Neural cell (in vitro differentiated cells): Measurements from ENCODE around the gene RPL27A. TPM values are rescaled to one million over a fixed set of nuclear protein-coding genes. Genes with fewer than 3 reads are reported as not detected.

Experiments used
- H2AFZ ChIP-seq: fragments of 200-600, 300-800 bp; sonication (generic), shearing (Covaris generic); 2 replicates; pipeline ENCODE4 v1.6.0; 2014; ENCODE audit warnings: low read depth, mild to moderate bottlenecking, antibody characterized with exemption, low read length, moderate library complexity
- H3F3A ChIP-seq: fragments of 200-600 bp; shearing (Covaris generic); 2 replicates; pipeline ENCODE4 v1.6.1; 2016; ENCODE audit warnings: mild to moderate bottlenecking, moderate library complexity, mixed read lengths, antibody characterized with exemption, low read length; ENCODE audit not compliant: insufficient read depth, poor library complexity, severe bottlenecking
- H3K27ac ChIP-seq: fragments of 200-600, 300-800 bp; sonication (generic), shearing (Covaris generic); 2 replicates; pipeline ENCODE4 v1.5.1; 2014; ENCODE audit warnings: mild to moderate bottlenecking, low read length, moderate library complexity
- H3K27me3 ChIP-seq: fragments of 300-800, 200-600 bp; sonication (generic), shearing (Covaris generic); 2 replicates; pipeline ENCODE4 v1.6.0; 2014; ENCODE audit warnings: mild to moderate bottlenecking, low read depth, low read length, moderate library complexity; ENCODE audit not compliant: insufficient read depth
- H3K36me3 ChIP-seq: fragments of 300-800, 200-600 bp; sonication (generic), shearing (Covaris generic); 2 replicates; pipeline ENCODE4 v1.5.1; 2014; ENCODE audit warnings: mild to moderate bottlenecking, antibody characterized with exemption, low read length, moderate library complexity; ENCODE audit not compliant: insufficient read depth
- H3K4me2 ChIP-seq: fragments of 300-800, 200-600 bp; sonication (generic), shearing (Covaris generic); 2 replicates; pipeline ENCODE4 v1.6.0; 2014; ENCODE audit warnings: mild to moderate bottlenecking, low read length
- H3K4me3 ChIP-seq: fragments of 300-800, 200-600 bp; sonication (generic), shearing (Covaris generic); 2 replicates; pipeline ENCODE4 v1.5.1; 2014; ENCODE audit warnings: mild to moderate bottlenecking, low read length, moderate library complexity
- H3K79me2 ChIP-seq: fragments of 200-600 bp; shearing (Covaris generic); replicated peaks from 2 replicates; pipeline ENCODE4 v1.6.0; 2014; ENCODE audit warnings: mild to moderate bottlenecking, low read length, moderate library complexity; ENCODE audit not compliant: insufficient read depth
- H3K9ac ChIP-seq: fragments of 300-800, 200-600 bp; sonication (generic), shearing (Covaris generic); 2 replicates; pipeline ENCODE4 v1.6.1; 2016; ENCODE audit warnings: mild to moderate bottlenecking, low read length, mixed read lengths
- H3K9me2 ChIP-seq: fragments of 200-600 bp; shearing (Covaris generic); 2 replicates; pipeline ENCODE4 v1.6.1; 2016; ENCODE audit warnings: mild to moderate bottlenecking, low read length, mixed read lengths; ENCODE audit not compliant: insufficient read depth
- H3K9me3 ChIP-seq: fragments of 200-600, 300-800 bp; sonication (generic), shearing (Covaris generic); 2 replicates; pipeline ENCODE4 v1.6.1; 2016; ENCODE audit warnings: mild to moderate bottlenecking, mixed run types, low read length, moderate library complexity, mixed read lengths
- H4K20me1 ChIP-seq: fragments of 200-600 bp; shearing (Covaris generic); 2 replicates; pipeline ENCODE4 v1.6.1; 2016; ENCODE audit warnings: mild to moderate bottlenecking, mixed run types; ENCODE audit not compliant: insufficient read depth
- CTCF ChIP-seq: fragments of 450-650 bp; IDR thresholded peaks from 2 replicates; pipeline ENCODE4 v1.5.1; 2014; ENCODE audit warnings: antibody characterized with exemption, mild to moderate bottlenecking, moderate library complexity; ENCODE audit not compliant: poor library complexity, severe bottlenecking
- EP300 ChIP-seq: fragments of 450-650 bp; conservative IDR thresholded peaks from 2 replicates; pipeline ENCODE4 v1.6.1; 2014; ENCODE audit warnings: antibody characterized with exemption, mild to moderate bottlenecking, moderate library complexity; ENCODE audit not compliant: poor library complexity, severe bottlenecking
- EZH2 ChIP-seq: fragments of 200-600, 300-800 bp; shearing (Covaris generic), sonication (generic); IDR thresholded peaks from 2 replicates; pipeline ENCODE4 v1.6.1; 2014; ENCODE audit warnings: antibody characterized with exemption, low read length, borderline replicate concordance, mild to moderate bottlenecking; ENCODE audit not compliant: insufficient read depth, poor library complexity, severe bottlenecking
- MXI1 ChIP-seq: fragments of 450-650 bp; conservative IDR thresholded peaks from 2 replicates; pipeline ENCODE4 v1.6.1; 2014; ENCODE audit warnings: antibody characterized with exemption, mild to moderate bottlenecking; ENCODE audit not compliant: poor library complexity, severe bottlenecking
- POLR2AphosphoS5 ChIP-seq: IDR thresholded peaks from 2 replicates; pipeline ENCODE4 v1.6.1; 2012
- RAD21 ChIP-seq: fragments of 450-650 bp; conservative IDR thresholded peaks from 2 replicates; pipeline ENCODE4 v1.6.1; 2014; ENCODE audit warnings: antibody characterized with exemption, mild to moderate bottlenecking, moderate library complexity
- REST ChIP-seq: IDR thresholded peaks from 2 replicates; pipeline ENCODE4 v1.6.1; 2012; ENCODE audit warnings: borderline replicate concordance
- SMC3 ChIP-seq: fragments of 450-650 bp; conservative IDR thresholded peaks from 2 replicates; pipeline ENCODE4 v1.6.1; 2014; ENCODE audit warnings: antibody characterized with exemption, mild to moderate bottlenecking, moderate library complexity; ENCODE audit not compliant: poor library complexity
- TAF1 ChIP-seq: IDR thresholded peaks from 2 replicates; pipeline ENCODE4 v1.6.1; 2012; ENCODE audit warnings: low read depth
- polyA plus RNA-seq: library from polyadenylated mRNA; depleted of rRNA; stranded (reverse); fragments of >200 nt; gene quantifications from 2 replicates; pipeline ENCODE4 v1.2.3, GENCODE V29; 2014

RPL27A gene
- polyA plus RNA-seq, 1 donor from 2014 or later, result 700 TPM

GRCh38 chr11:8658321-8659057, 24.1 kb upstream of the RPL27A start:
- TF ChIP-seq EP300 (peak; percentile 90), MXI1 (peak; percentile 65), CTCF (peak; percentile 39), REST (peak; percentile 82), SMC3 (no peak), TAF1 (no peak), EZH2 (no peak), RAD21 (peak; percentile 36), POLR2AphosphoS5 (peak; percentile 88)
- Histone ChIP-seq H3K27me3 (no peaks in the 10 kb centered on the region), H3F3A (no peaks in the 10 kb centered on the region), H3K9ac (peak overlapping the region; percentile 63), H3K9me2 (no peaks in the 10 kb centered on the region), H3K36me3 (no peaks in the 10 kb centered on the region), H3K9me3 (no peaks in the 10 kb centered on the region), H3K27ac (peak overlapping the region; percentile 85), H4K20me1 (no peaks in the 10 kb centered on the region), H2AFZ (peak overlapping the region; percentile 36), H3K79me2 (no peaks in the 10 kb centered on the region), H3K4me2 (peak overlapping the region; percentile 62), H3K4me3 (peak overlapping the region; percentile 59)

- H2AFZ ChIP-seq, result no peak overlapping the region
- no peak for TF ChIP-seq RAD21
- no peak for TF ChIP-seq EZH2
- TF ChIP-seq CTCF, result no peak
- TF ChIP-seq MXI1, result no peak
- TF ChIP-seq EP300, result no peak
- no peak for TF ChIP-seq TAF1
- no peak for TF ChIP-seq POLR2AphosphoS5
- no peak for TF ChIP-seq REST
- no peak for TF ChIP-seq SMC3
- H3K36me3 ChIP-seq, result no peaks in the 10 kb centered on the region
- no peak overlapping the region for H3K4me2 ChIP-seq
- H3K27me3 ChIP-seq, result no peaks in the 10 kb centered on the region
- no peak overlapping the region for H3K9ac ChIP-seq
- H3F3A ChIP-seq, result no peaks in the 10 kb centered on the region
- no peak overlapping the region for H3K4me3 ChIP-seq
- H3K9me2 ChIP-seq, result no peaks in the 10 kb centered on the region
- no peak overlapping the region for H3K27ac ChIP-seq
- no peaks in the 10 kb centered on the region for H3K9me3 ChIP-seq
- no peaks in the 10 kb centered on the region for H3K79me2 ChIP-seq
- no peaks in the 10 kb centered on the region for H4K20me1 ChIP-seq
These were observed 21.4 kb upstream of the RPL27A start for GRCh38 chr11:8661001-8661795.
